Fibroblast of skin of left quadriceps (primary cell): ENCODE data around the gene NSL1.

Source experiments
- DNase-seq, 2 experiments: peaks; one replicate each; pipeline ENCODE4 v3.0.0-alpha.2; 2013; ENCODE audit warnings: low read depth in 2 of 2

The NSL1 gene

DNA sequence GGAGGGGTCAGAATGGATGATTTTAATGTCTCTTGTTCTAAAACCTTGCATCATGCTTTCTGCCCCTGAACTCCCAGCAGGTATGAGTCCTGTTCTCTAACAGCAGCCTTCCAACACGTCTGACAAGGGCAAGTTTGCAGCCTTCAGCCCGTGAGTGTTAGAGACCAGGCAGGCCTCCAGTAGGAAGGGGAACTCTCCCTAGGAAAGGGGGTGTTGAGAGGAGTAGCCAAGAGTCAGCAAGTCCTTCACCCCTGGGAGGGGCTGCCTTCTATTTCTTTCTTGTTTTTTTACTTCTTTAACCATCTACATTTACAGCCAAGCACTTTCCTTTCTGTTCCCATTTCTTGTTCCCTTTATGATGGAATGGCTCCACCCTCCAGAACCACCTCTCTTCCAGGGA is 106.1 kb downstream of the NSL1 start:
- DNase-seq, result no peak

DNA sequence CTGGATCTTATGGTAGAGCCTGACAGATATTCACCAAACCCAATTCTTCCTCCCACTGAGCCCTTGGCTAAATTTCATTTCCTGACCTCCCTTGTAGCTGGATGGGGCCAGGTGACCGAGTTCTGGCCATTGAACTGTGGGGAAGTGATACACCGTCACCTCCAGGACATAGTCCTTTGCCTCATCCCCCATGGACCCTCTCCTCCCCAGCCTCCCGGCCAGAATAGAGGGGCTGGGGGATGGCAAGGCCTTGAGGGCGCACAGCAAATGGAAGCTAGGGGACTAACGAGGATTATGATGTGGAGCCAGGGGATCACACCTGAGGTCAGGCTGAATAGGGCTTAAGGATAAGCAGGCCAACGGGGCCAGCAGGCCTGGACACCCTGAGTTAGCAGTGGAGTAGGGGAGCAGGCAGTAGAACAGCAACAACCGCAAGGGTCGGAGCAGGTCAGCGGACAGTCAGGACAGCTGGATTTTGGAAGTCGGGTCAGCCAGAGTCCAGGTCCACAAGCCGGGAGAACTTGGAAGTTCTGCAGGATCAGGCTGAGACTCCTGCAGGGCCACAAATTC is 107.0 kb downstream of the NSL1 start:
- no peak for DNase-seq

- no peak for DNase-seq
Observed at GRCh38 chr1:212684076-212684475, 107.5 kb downstream of the NSL1 start.

- no peak for DNase-seq
Observed at GRCh38 chr1:212683357-212683722, 108.2 kb downstream of the NSL1 start.

GRCh38 chr1:212680680-212681389 is 110.7 kb downstream of the NSL1 start:
- no peak for DNase-seq

GRCh38 chr1:212678456-212679410 is 112.8 kb downstream of the NSL1 start:
- no peak for DNase-seq

GRCh38 chr1:212677573-212677972 is 114.0 kb downstream of the NSL1 start:
- DNase-seq, result no peak

- DNase-seq, result no peak
Observed at GRCh38 chr1:212677136-212677535, 114.4 kb downstream of the NSL1 start.
